Esophagus muscularis mucosa (tissue), 3 donors: ENCODE data around the gene NAA50.

Source experiments
- CTCF ChIP-seq, 3 experiments: fragments of 200-600 bp in 2 of 3; fragments of 450-650 bp in 1 of 3; sonication (generic) in 2 of 3; IDR thresholded peaks; one replicate each; pipeline ENCODE4 v1.5.1; 2017 to 2019; ENCODE audit warnings: antibody characterized with exemption in 3 of 3, mild to moderate bottlenecking in 2 of 3, moderate library complexity in 1 of 3
- POLR2AphosphoS5 ChIP-seq, 2 donors: sonication (generic); formaldehyde crosslinking; IDR thresholded peaks; one replicate each; pipeline ENCODE4 v1.6.1; 2017; ENCODE audit warnings: antibody characterized with exemption in 2 of 2

GRCh38 chr3:113717818-113718217 lies 28.2 kb downstream of the NAA50 start:
- no peak for TF ChIP-seq CTCF (IDR thresholded peaks at IDR 0.05)
- TF ChIP-seq POLR2AphosphoS5 (IDR thresholded peaks at IDR 0.05), result no peak
